Fibroblast of lung (primary cell): ENCODE results near the gene SLC26A8. TPM values are rescaled to one million over a fixed set of nuclear protein-coding genes. Genes with fewer than 3 reads are reported as not detected.
"Not testable (repeated sequence)": the region's sequence is repeated elsewhere in the genome, so short reads cannot be mapped to it uniquely, and the experiment has no call there.

Experiments
- DNase-seq, 2 donors: peaks; one replicate each; pipeline versions ENCODE4 v3.0.0 to v3.0.0-alpha.2; 2010; ENCODE audit warnings: low read depth in 2 of 2
- H2AFZ ChIP-seq: 2 replicates; pipeline ENCODE4 v1.5.1; 2012; ENCODE audit warnings: low read length, control low read depth, inconsistent platforms
- H3K27ac ChIP-seq: 2 replicates; pipeline ENCODE4 v1.5.1; 2011; ENCODE audit warnings: low read length, control low read depth; ENCODE audit not compliant: insufficient read depth
- H3K27me3 ChIP-seq: 2 replicates; pipeline ENCODE4 v1.5.1; 2011; ENCODE audit warnings: mild to moderate bottlenecking, low read length; ENCODE audit not compliant: control insufficient read depth, insufficient read depth
- H3K36me3 ChIP-seq: 2 replicates; pipeline ENCODE4 v1.5.1; 2011; ENCODE audit warnings: low read length; ENCODE audit not compliant: control insufficient read depth, insufficient read depth
- H3K4me1 ChIP-seq: 2 replicates; pipeline ENCODE4 v1.5.1; 2011; ENCODE audit warnings: low read length; ENCODE audit not compliant: control insufficient read depth, insufficient read depth; ENCODE audit errors: extremely low read depth
- H3K4me2 ChIP-seq: 2 replicates; pipeline ENCODE4 v1.5.1; 2011; ENCODE audit warnings: low read length, control low read depth; ENCODE audit not compliant: insufficient read depth; ENCODE audit errors: extremely low read depth
- H3K4me3 ChIP-seq, 4 experiments: fragments of 200-600 bp in 1 of 4; sonication (generic) in 1 of 4; replicated peaks in 1 of 4; 2 replicates each; pipeline ENCODE4 v1.5.1; 2011 to 2016; ENCODE audit warnings: low read length in 4 of 4, low read depth in 3 of 4, mild to moderate bottlenecking in 3 of 4, control low read depth in 2 of 4, inconsistent platforms in 1 of 4, mixed read lengths in 1 of 4; ENCODE audit not compliant: insufficient read depth in 1 of 4; ENCODE audit errors: control extremely low read depth in 1 of 4
- H3K79me2 ChIP-seq: 2 replicates; pipeline ENCODE4 v1.5.1; 2012; ENCODE audit warnings: mild to moderate bottlenecking, low read length, inconsistent platforms; ENCODE audit not compliant: control insufficient read depth, insufficient read depth
- H3K9ac ChIP-seq: 2 replicates; pipeline ENCODE4 v1.5.1; 2011; ENCODE audit warnings: mild to moderate bottlenecking, low read length, control low read depth; ENCODE audit not compliant: insufficient read depth
- H3K9me3 ChIP-seq: 2 replicates; pipeline ENCODE4 v1.5.1; 2012; ENCODE audit warnings: low read depth, low read length; ENCODE audit not compliant: control insufficient read depth, insufficient read depth
- H4K20me1 ChIP-seq: 2 replicates; pipeline ENCODE4 v1.5.1; 2011; ENCODE audit warnings: low read length; ENCODE audit not compliant: control insufficient read depth, insufficient read depth; ENCODE audit errors: extremely low read depth
- CTCF ChIP-seq, 2 donors: IDR thresholded peaks in 1 of 2; conservative IDR thresholded peaks in 1 of 2; 1 replicate in 1 of 2; 2 replicates in 1 of 2; pipeline ENCODE4 v1.5.1; 2011 to 2012; ENCODE audit warnings: low read length in 2 of 2, control low read depth in 1 of 2, inconsistent platforms in 1 of 2, low read depth in 1 of 2, mild to moderate bottlenecking in 1 of 2
- EZH2 ChIP-seq: IDR thresholded peaks from 2 replicates; pipeline ENCODE4 v1.5.1; 2012; ENCODE audit warnings: low read length, control low read depth, mild to moderate bottlenecking; ENCODE audit errors: missing control alignments
- polyA plus RNA-seq, 2 donors: library from polyadenylated mRNA; depleted of rRNA in 1 of 2; stranded (reverse) in 1 of 2; unstranded in 1 of 2; fragments of >200 nt; gene quantifications; 2 replicates each; pipeline ENCODE4 v1.2.1, GENCODE V29; 2011 to 2012; ENCODE audit warnings: missing spikeins in 1 of 2
- total RNA-seq: library from RNA; depleted of rRNA; stranded (reverse); fragments of >200 nt; gene quantifications from 2 replicates; pipeline ENCODE4 v1.2.1, GENCODE V29; 2014

Gene SLC26A8
- total and polyA plus RNA-seq, 2 donors (not counting 1 experiment from before 2014, with no cell fraction given) = not detected

- Histone ChIP-seq H3K27ac (no peak overlapping the region), H3K9ac (no peak overlapping the region), H3K79me2 (no peaks in the 10 kb centered on the region), H3K36me3 (no peaks in the 10 kb centered on the region), H3K4me2 (no peak overlapping the region), H3K4me1 (no peaks in the 10 kb centered on the region), H2AFZ (no peak overlapping the region), H4K20me1 (no peaks in the 10 kb centered on the region), H3K4me3 (no peak overlapping the region), H3K27me3 (no peaks in the 10 kb centered on the region), H3K9me3 (no peaks in the 10 kb centered on the region)
- TF ChIP-seq EZH2 = no peak
- no peak for TF ChIP-seq CTCF (conservative IDR thresholded peaks at IDR 0.05 in 1 of 2, IDR thresholded peaks at IDR 0.05 in 1 of 2; ENCODE audit: low read depth in 1 of 2, low read length in 2 of 2)
- DNase-seq = no peak
Observed at GRCh38 chr6:35980991-35981645, 43.3 kb downstream of the SLC26A8 start.

GRCh38 chr6:35980126-35980525 lies 44.3 kb downstream of the SLC26A8 start:
- H3K4me2 ChIP-seq, H2AFZ ChIP-seq, H3K9me3 ChIP-seq, H3K79me2 ChIP-seq, H3K9ac ChIP-seq, DNase-seq, H3K27ac ChIP-seq, H3K36me3 ChIP-seq, H4K20me1 ChIP-seq, H3K4me3 ChIP-seq, H3K27me3 ChIP-seq, H3K4me1 ChIP-seq: not testable (repeated sequence)

GRCh38 chr6:35977308-35977707 lies 47.1 kb downstream of the SLC26A8 start:
- no peak overlapping the region for H3K27ac ChIP-seq
- no peaks in the 10 kb centered on the region for H3K36me3 ChIP-seq
- no peaks in the 10 kb centered on the region for H3K9me3 ChIP-seq
- H3K4me3 ChIP-seq = no peak overlapping the region
- H3K4me2 ChIP-seq = no peak overlapping the region
- H3K27me3 ChIP-seq = no peaks in the 10 kb centered on the region
- no peaks in the 10 kb centered on the region for H3K4me1 ChIP-seq
- H3K79me2 ChIP-seq = no peaks in the 10 kb centered on the region
- H4K20me1 ChIP-seq = no peaks in the 10 kb centered on the region
- no peak overlapping the region for H2AFZ ChIP-seq
- TF ChIP-seq CTCF (conservative IDR thresholded peaks at IDR 0.05 in 1 of 2, IDR thresholded peaks at IDR 0.05 in 1 of 2; ENCODE audit: low read depth in 1 of 2, low read length in 2 of 2) = no peak
- TF ChIP-seq EZH2 = no peak
- H3K9ac ChIP-seq = no peak overlapping the region
- DNase-seq = no peak
